Left cardiac atrium (tissue), 4 donors: ENCODE data around the gene HCAR1. TPM values are rescaled to one million over a fixed set of nuclear protein-coding genes. Genes with fewer than 3 reads are reported as not detected.
"Not testable (repeated sequence)": the region's sequence is repeated elsewhere in the genome, so short reads cannot be mapped to it uniquely, and the experiment has no call there.

Experiments
- ATAC-seq, 2 donors: fragments of 200-7000 bp; cut with Tn5 transposase; one replicate each; pipeline ENCODE4 v1.9.1; 2020; ENCODE audit warnings: mild to moderate bottlenecking in 2 of 2, moderate library complexity in 2 of 2
- DNase-seq: peaks from one replicate; pipeline ENCODE4 v3.0.0-alpha.2; 2020
- intact Hi-C, 2 donors: fragments of 100-400 bp; cut with DNase I; formaldehyde crosslinking; loops; one replicate each; pipeline versions ENCODE4 v1.14.1 to v1.15.1; 2022 to 2023
- total RNA-seq, 2 donors: library from RNA; stranded (reverse); fragmentation: NEBNext Ultra II Directional; extraction: Animal tissue kit (Norgen Biotek cat#: 25700); gene quantifications; one replicate each; pipeline ENCODE4 v1.2.1, GENCODE V29; 2021
- donor health status: DM: no; HTN: yes; CAD: no.
- donor health status: DM: no; HTN: yes; CAD: no; lungs with severe emphysema.
- donor health status: DM: yes; HTN: yes; CAD: no.
- donor health status: Dilated cardiomyopathy.

Gene HCAR1
- total RNA-seq, 2 donors from 2014 or later = 0.50 to 1.4 TPM

- no peak for ATAC-seq
- no peak for DNase-seq
- intact Hi-C loops = no loop called here
These were observed 5.9 kb downstream of the HCAR1 start for GRCh38 chr12:122724641-122725243.

- ATAC-seq = no peak
- intact Hi-C loops = no loop called here
- no peak for DNase-seq
These were observed 8.3 kb downstream of the HCAR1 start for GRCh38 chr12:122722387-122722786.

- no peak for DNase-seq
- intact Hi-C loops = no loop called here
- ATAC-seq = no peak
These were observed 9.5 kb downstream of the HCAR1 start for GRCh38 chr12:122721057-122721545.

GRCh38 chr12:122716658-122717057 is 14.0 kb downstream of the HCAR1 start, which contains the start of gene HCAR3:
Gene HCAR3, minus strand, starts transcription at chr12:122716811. Its CDS starts 74 bp downstream, at chr12:122716737.
- DNase-seq, ATAC-seq, intact Hi-C loops: not testable (repeated sequence)

DNA sequence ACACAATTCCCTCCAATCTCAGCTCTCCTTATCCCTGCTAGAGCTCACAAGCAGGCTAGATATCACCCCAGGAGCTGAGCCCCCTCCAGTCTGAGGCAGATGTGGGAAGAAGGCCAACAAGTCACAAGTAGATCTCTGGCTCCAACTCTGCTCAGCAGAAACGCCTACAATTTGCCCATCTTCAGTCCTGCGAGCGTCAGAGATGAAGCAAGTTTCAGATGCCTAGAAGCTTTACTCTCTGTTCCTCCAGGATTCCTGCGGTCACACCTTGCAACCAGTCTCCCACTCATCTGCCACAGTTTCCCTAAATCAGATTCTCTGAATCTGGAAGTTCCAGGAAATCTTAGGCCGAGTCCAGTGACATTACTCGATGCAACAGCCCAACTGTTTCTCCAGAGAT is 15.4 kb downstream of the HCAR1 start:
- intact Hi-C loops, DNase-seq, ATAC-seq: not testable (repeated sequence)

DNA sequence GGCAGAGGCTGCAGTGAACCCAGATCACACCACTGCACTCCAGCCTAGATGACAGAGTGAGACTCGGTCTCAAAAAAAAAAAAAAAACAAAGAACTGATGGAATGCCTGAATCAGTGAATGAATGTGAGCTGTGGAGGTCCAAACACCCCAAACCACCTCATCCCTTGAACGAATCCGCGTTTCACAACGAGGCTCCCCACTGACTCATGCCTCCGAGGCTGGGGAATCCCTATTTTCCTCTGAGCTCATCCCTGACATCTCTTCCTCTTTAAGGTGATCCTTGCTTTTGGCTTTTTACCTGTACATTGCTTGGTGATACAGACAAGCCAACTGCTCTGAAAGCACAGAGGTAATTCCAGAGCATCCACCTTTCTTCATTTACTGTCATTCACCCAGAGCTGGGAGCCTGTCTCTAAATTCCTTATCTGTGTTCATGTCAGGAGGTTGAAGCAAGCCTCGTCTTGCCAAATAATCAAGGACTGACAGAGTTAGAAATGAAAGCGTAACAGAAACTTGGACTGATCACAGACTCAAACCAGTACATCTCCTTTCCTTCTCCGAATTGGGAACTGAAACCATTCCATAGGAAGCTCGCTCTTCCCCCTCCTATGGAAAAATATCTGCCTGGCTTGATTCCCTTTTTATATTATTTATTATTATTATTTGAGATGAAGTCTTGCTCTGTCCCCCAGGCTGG is 17.0 kb downstream of the HCAR1 start:
- DNase-seq, intact Hi-C loops: not testable (repeated sequence)
- ATAC-seq = peak; percentile 67 to 93

GRCh38 chr12:122711266-122711665 is 19.4 kb downstream of the HCAR1 start:
- ATAC-seq, DNase-seq, intact Hi-C loops: not testable (repeated sequence)

DNA sequence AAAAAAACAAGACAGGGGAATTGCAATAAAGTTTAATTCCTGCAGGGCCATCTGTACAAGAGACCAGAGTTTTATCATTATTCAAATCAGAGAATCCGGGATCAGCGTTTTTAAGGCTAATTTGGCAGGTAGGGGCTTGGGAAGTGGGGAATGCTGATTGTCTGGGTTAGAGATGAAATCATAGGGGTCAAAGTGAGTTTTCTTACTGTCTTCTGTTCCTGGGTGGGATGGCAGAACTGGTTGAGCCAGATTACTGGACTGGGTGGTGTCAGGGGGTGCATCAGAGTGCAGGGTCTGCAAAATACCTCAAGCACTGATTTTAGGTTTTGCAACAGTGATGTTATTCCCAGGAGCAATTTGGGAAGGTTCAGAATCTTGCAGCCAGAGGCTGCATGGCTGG is 20.3 kb downstream of the HCAR1 start:
- ATAC-seq, DNase-seq, intact Hi-C loops: not testable (repeated sequence)

DNA sequence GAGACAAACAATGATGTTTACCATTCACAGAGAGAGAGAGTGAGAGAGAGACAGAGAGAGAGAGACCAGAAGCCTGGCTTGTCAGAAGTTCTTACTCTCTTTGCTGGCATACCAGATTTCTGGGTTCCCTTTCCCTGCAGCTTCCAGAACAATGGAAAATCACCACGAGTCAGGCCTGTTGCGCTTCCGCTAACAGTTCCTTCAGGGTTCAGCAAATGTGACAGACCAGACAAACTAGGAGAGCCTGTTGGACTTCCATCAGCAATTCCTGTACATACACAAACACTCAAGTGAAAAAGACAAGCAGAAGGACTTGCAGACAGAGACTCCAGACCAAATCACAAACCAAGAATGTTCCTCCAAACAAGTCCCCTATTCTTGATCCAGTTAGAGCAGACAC is 21.4 kb downstream of the HCAR1 start:
- intact Hi-C loops, ATAC-seq, DNase-seq: not testable (repeated sequence)

- DNase-seq, intact Hi-C loops, ATAC-seq: not testable (repeated sequence)
These were observed 26.8 kb downstream of the HCAR1 start for GRCh38 chr12:122703841-122704240.

DNA sequence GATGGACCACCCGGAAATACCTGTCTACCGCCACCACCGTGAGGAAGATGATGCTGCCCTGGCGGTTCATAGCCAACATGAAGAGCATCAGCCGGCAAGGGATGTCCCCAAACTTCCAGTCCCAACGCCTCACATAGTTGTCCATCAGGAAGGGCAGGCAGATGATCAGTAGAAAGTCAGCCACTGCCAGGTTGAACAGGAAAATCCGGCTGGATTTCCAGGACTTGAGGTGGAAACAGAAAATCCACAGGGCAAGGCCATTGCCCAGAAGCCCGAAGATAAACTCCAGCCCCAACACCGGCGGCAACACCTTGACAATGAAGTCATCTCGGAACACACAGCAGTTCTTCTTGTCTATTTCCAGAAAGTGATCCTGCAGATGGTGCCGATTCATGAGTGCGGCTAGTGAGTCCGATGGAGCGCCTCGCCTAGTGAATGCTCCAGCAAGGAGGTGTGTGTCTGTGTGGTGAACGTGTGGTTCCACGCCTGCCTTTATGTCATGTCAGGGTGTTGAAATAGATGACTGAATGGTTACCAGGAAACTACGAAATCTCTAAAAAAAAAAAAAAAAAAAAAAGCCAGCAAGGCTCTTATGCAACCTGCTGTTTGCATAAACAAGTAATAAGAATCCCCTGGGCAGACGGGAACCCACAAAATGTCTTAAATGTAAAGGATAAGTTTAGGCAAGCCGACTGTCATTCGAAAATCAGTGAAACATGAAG is 27.6 kb downstream of the HCAR1 start, which contains the start of gene HCAR2:
Gene HCAR2 (minus strand): TSS at position 468 of the 722 bp plus-strand sequence. CDS start 74 bp downstream, at position 394.
- DNase-seq, intact Hi-C loops: not testable (repeated sequence)
- ATAC-seq = peak in 1 of 2 donors; percentile 36

- DNase-seq, ATAC-seq: not testable (repeated sequence)
These were observed 29.2 kb downstream of the HCAR1 start for GRCh38 chr12:122701481-122701880.

DNA sequence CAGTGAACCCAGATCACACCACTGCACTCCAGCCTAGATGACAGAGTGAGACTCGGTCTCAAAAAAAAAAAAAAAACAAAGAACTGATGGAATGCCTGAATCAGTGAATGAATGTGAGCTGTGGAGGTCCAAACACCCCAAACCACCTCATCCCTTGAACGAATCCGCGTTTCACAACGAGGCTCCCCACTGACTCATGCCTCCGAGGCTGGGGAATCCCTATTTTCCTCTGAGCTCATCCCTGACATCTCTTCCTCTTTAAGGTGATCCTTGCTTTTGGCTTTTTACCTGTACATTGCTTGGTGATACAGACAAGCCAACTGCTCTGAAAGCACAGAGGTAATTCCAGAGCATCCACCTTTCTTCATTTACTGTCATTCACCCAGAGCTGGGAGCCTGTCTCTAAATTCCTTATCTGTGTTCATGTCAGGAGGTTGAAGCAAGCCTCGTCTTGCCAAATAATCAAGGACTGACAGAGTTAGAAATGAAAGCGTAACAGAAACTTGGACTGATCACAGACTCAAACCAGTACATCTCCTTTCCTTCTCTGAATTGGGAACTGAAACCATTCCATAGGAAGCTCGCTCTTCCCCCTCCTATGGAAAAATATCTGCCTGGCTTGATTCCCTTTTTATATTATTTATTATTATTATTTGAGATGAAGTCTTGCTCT is 30.5 kb downstream of the HCAR1 start:
- intact Hi-C loops, DNase-seq: not testable (repeated sequence)
- peak; percentile 64 to 92 for ATAC-seq

More at GRCh38 chr12:122701481-122701880, 29.2 kb downstream of the HCAR1 start:
- intact Hi-C loops = not testable (repeated sequence)

GRCh38 chr12:122696922-122697321 is 33.7 kb downstream of the HCAR1 start:
- ATAC-seq, intact Hi-C loops, DNase-seq: not testable (repeated sequence)

GRCh38 chr12:122691566-122691965 is 39.1 kb downstream of the HCAR1 start:
- DNase-seq (no peak), ATAC-seq (no peak)
- intact Hi-C loops = no loop called here

GRCh38 chr12:122688291-122688690 is 42.4 kb downstream of the HCAR1 start:
- ATAC-seq = no peak

DNA sequence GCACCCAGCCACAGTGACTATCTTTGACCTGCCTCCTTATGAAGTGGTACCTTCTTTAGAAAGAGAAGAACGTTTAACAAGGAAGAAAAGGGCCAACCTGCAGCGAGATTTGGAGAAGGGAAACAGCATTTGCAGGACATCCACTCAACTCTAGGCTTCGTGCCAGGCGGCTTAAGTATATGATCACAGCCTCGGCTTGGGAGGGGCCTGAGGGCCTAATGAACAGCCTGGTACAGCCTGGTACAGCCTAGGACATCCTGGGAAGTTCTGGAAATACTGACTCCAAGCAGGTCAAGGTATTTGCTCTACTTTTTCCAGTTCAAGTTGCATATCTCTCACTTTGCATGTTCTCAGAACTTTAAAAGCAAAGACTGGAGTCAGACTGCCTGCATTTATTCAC is 43.6 kb downstream of the HCAR1 start:
- ATAC-seq (peak in 1 of 2 donors; percentile 80), DNase-seq (no peak)
- intact Hi-C loops = no loop called here

More at GRCh38 chr12:122688291-122688690, 42.4 kb downstream of the HCAR1 start:
- no peak for DNase-seq
- intact Hi-C loops = no loop called here

GRCh38 chr12:122686538-122686937 is 44.1 kb downstream of the HCAR1 start:
- ATAC-seq (no peak), DNase-seq (no peak)
- intact Hi-C loops = no loop called here

DNA sequence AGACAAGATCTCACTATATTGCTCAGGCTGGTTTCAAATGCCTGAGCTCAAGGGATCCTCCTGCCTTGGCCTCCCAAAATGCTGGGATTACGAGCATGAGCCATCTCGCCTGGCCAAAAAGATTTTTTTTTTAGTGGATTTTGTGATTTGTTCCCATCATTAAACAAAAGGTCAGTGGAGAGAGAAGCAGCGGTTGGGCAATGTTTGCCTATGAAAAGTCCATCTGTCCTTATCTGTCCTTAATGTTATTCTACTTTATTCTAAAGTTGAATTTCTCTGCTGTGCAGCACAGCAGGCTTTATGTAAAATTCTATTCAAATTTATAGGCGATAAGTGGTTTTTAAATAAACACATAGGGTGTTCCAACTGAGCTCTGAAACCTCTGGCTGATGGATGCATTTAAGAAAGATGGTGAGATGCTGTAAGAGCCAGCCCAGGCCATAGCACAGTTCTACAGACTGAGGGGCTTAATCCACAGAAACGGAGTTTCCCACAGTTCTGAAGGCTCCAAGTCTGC is 46.3 kb downstream of the HCAR1 start:
- ATAC-seq = no peak
- intact Hi-C loops = no loop called here

More for the DNA sequence above, 46.3 kb downstream of the HCAR1 start:
- no peak for DNase-seq
